Skin epidermis (tissue), 12 donors: ENCODE data around the gene CYP4V2.

ENCODE experiments used
- H3K27ac ChIP-seq, 21 experiments: fragments of 200-600 bp; sonication (generic) in 11 of 21; one replicate each; pipeline ENCODE4 v1.5.0; 2020; ENCODE audit warnings: mild to moderate bottlenecking in 3 of 21, inconsistent platforms in 2 of 21, moderate library complexity in 2 of 21
- H3K4me3 ChIP-seq, 7 experiments: fragments of 200-600 bp; sonication (generic) in 2 of 7; one replicate each; pipeline ENCODE4 v1.5.0; 2020; ENCODE audit warnings: inconsistent platforms in 2 of 7, mild to moderate bottlenecking in 2 of 7, moderate library complexity in 1 of 7

CYP4V2 gene

DNA sequence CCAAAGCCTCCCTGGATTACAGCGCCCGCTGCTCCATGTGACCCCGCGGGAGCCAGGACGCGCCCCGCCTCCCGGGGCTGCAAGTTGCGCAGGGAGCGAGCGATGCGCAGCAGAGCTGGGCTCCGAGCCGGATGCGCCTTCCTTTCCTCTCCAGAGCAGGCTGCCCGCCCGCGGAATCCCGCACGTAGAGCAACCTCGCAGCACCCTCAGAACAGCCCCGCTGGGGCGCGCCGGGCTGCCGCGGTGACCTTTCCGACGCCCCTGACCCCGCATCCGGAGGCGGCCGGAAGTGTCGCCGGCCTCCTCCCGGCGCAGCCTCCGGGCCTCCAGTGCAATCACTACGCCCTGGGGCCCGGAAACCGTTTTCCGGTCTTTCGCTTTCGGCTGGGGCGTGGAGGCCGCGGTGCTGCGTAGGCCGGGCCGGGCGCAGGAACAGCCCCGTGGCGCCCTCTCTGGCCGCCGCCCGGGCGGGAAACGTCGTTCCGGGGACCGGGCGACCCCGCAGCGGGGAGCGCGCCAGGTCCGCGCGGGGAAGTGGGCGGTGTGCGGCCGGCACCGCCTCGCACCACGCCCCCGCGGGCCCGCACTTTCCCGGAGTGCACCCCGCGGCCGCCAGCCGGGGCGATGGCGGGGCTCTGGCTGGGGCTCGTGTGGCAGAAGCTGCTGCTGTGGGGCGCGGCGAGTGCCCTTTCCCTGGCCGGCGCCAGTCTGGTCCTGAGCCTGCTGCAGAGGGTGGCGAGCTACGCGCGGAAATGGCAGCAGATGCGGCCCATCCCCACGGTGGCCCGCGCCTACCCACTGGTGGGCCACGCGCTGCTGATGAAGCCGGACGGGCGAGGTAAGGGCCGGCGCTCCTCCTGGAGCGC is at the start of gene CYP4V2:
CYP4V2 (plus strand) TSS at position 368 of the 866 bp plus-strand sequence; CDS start at position 625, 257 bp downstream.
- Histone ChIP-seq H3K27ac (peak within 1 kb of the TSS; percentile 71 to 95 (median 91)), H3K4me3 (peak within 1 kb of the TSS; percentile 69 to 92 (median 80))

- peak overlapping the region; percentile 8 to 56 (median 36) for H3K4me3 ChIP-seq
- peak overlapping the region in 8 of 21 experiments; percentile 42 to 83 (median 72) for H3K27ac ChIP-seq
Measured at GRCh38 chr4:186144198-186144945, 47.0 kb upstream of the CYP4V2 start.

DNA sequence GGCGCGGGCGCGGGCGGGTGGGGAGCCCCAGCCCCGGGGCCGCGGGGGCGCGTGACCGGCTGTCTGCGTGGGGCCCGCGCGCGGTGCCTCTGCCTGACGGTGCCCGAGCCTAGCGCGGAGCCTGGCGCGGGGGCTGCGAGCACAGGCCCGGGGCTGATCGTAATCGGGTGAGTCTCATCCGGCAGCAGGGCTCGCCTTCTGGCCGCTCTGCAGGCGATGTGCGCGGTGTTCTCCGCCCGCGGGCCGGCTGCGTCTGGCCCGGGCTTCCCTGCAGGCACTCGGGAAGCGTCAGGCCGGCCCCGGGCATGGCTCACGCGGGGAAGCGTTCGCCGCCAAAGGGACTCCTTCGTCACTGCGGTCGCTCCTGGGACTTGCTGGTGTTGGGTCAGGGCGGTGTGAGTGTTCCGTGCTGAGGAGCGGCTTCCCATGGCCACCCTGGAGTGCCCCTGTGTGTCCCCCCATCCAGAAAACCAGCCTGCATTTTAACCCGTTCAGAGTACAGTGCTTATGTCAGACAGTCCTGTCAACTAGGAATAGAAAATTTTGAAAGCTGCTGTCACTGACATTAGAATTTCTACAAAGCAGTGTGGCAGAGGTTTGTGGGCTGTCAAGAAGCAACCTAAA is 46.3 kb upstream of the CYP4V2 start:
- Histone ChIP-seq H3K27ac (peak overlapping the region in 15 of 21 experiments; percentile 10 to 81 (median 66)), H3K4me3 (peak overlapping the region in 6 of 7 experiments; percentile 20 to 56 (median 37))

DNA sequence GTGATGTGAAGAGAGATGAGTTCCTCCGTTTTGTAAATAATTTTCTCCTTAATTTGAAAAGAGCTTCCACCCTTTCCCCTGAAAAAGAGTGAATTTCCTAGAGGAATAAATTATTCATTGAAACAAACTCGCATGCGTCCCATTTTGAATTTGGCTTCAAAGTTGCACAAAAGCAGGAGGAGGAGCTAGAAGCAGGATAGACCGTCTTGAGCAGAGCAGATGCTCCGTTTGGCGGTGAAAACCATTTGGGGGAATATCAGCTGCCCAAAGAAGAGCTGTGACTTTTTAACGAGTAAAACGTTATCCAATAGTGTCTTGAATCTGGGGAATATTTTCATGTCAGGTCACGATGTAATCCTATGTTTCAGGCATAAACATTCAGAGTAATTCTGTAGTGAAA is 44.9 kb upstream of the CYP4V2 start:
- no peak overlapping the region for H3K4me3 ChIP-seq
- no peak overlapping the region for H3K27ac ChIP-seq

DNA sequence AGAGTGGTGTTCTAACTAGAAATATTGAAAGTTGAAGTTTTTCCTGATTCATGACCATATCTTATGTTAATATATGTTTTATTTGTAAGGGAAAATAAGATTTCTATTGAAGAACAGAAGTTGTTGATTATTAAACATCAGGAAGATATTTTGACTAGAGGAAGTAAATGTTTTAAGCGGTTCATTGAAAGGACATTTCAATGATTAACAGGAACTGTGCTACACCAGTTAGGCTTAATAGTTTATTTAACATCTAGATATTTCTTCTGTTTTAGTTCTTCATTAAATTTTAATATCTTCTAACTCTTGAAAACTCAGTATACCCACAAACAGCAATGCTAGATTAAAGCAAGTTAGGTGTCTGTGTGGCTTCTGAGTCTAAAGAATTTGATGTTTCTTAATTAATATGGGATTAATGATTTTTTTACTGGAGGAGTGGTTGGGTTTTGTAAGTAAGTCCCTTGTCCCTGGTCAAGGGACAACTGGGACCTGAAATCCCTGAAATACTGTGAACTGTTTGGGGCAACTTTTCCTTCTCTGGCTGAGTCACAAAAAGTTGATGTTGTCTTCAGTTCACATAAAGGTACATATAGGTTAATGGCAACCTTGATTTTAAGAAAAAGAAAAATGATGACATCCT is 42.9 kb upstream of the CYP4V2 start:
- Histone ChIP-seq H3K27ac (no peak overlapping the region), H3K4me3 (no peak overlapping the region)

DNA sequence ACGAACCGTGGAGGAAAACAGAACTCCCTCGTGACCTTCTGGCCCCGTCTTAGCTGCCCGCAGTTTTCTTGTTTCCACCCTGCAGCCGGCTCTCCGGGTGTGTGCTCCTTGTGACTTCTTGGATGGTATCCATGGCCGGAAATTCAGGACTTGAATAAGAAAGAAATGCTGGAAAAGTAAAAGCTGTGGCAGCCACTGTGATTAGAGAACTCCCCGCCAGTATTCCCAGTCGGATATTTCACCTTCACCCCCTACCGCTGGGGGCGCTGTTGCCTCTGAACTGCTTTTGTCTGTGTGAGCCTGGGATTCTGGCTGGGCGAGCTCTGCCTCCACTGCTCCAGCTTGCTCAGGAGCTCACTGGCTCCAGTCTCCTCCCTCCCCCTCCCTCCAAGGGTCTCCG is 41.5 kb upstream of the CYP4V2 start:
- Histone ChIP-seq H3K27ac (peak overlapping the region in 2 of 21 experiments; percentile 9 to 66), H3K4me3 (peak overlapping the region in 1 of 7 experiments; percentile 8)

- H3K27ac ChIP-seq, result no peak overlapping the region
Measured at GRCh38 chr4:186150926-186151325, 40.4 kb upstream of the CYP4V2 start.

DNA sequence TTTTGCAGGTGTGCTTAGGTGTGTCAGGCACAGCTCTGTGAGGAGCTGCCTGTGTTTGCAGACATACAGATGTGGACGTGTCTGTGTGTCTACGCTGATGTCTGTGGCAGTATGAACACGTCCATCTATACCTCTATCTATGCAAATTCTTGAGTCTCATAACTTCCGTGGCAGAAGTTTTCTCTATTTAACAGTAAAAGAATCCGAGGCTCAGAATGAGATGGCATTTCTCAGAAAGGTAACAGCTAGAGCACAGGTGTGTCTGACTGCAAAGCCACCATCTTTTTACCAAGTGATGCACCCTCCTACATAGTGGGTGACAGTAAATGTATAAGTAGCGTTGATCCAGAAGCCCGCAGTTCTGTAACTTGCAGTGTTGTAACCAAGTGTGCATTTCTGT is 39.9 kb upstream of the CYP4V2 start:
- H3K27ac ChIP-seq, result no peak overlapping the region
- H3K4me3 ChIP-seq, result no peak overlapping the region

More at GRCh38 chr4:186150926-186151325, 40.4 kb upstream of the CYP4V2 start:
- H3K4me3 ChIP-seq, result no peak overlapping the region

DNA sequence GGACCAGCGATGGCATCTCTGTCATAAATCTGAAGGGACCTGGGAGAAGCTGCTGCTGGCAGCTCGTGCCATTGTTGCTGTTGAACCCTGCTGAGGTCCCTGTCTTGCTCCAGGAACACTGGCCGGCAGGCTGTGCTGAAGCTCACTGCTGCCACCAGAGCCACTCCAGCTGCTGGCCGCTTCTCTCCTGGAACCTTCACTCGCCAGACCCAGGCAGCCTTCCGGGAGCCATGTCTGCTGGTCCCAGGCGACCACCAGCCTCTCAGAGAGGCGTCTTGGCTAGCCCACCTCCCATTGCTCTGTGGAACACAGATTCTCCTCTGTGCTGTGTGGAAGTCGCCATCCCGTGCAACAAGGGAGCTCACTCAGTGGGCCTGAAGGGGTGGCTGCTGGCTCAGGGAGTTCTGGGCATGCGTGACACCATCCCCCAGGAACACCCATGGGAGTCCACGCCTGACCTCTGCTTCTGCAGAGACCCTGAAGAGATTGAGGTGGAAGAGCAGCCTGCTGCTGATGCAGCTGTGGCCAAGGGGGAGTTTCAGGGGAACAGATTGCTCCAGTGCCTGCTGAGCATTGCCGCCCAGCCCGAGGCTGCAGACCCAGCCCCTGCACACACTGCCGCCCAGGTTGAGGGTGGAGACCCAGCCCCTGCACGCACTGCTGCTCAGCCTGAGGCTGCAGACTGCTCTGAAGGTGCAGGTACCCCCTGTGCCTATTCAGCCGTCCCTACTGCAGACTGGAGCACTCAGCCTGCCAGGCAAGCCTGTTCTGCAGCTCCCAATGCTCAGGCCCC is 33.1 kb upstream of the CYP4V2 start:
- Histone ChIP-seq H3K27ac (no peak overlapping the region), H3K4me3 (no peak overlapping the region)

GRCh38 chr4:186158966-186159365 is 32.4 kb upstream of the CYP4V2 start:
- H3K27ac ChIP-seq, result no peak overlapping the region
- no peak overlapping the region for H3K4me3 ChIP-seq

DNA sequence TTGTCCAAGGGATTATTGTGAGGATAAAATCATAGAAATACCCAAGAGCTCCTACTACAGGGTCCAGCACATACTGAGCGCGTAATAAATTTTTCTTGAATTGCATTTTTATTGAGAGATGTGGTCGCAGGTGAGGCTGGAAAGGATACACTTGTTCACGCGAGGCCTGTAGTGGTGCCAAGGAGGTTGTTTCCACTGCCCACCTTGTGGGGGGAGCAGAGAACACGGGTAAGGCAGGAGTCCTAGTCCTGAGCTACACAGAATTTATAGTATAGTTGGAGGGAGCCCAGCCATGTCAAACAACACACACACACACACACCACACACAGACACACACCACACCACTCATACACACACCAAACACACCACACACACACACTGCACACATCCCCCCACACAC is 31.8 kb upstream of the CYP4V2 start:
- H3K27ac ChIP-seq, result no peak overlapping the region

DNA sequence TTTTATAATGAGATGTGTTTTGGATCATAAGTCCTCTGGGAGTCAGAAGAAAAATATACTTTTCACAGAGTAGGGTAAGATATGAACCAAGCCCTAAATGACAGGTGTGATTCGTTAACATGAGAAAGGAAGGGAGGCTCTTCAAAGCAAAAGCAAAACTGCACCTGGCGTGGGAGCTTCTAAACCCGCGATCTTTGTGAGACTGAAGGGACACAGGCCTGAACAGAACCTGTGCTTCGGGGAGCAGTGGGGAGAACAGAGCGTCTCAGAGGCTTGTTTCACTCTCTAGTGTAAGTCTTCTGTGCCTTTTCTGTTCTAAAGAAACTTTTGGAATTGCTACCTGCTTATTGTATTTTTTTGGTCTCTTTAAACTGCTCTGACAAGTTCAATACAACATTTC is 30.2 kb upstream of the CYP4V2 start:
- H3K27ac ChIP-seq, result no peak overlapping the region
- H3K4me3 ChIP-seq, result no peak overlapping the region

More for the DNA sequence above, 31.8 kb upstream of the CYP4V2 start:
- no peak overlapping the region for H3K4me3 ChIP-seq

GRCh38 chr4:186166852-186167512 is 24.4 kb upstream of the CYP4V2 start:
- H3K27ac ChIP-seq, result no peak overlapping the region
- no peak overlapping the region for H3K4me3 ChIP-seq

- Histone ChIP-seq H3K4me3 (no peak overlapping the region), H3K27ac (no peak overlapping the region)
Measured at GRCh38 chr4:186167605-186168004, 23.8 kb upstream of the CYP4V2 start.

DNA sequence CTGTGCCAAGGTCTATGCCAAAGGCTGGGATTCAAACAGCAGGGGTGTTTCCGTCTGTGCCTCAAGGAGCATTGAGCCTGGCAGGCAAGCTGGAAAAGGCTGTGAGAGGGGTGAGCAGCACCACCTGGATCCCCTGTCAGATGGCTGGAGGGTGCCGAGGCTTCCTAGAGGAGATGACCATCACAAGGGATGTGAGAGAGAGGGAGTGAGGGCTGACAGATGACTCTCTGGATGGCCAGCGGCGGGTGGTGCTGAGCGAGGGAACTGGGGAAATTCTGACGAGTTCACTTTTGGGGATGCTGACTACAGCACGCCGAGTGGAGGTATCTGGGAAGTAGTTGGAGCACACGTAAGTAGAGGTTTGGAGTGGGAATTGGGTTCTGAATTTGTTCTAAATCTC is 22.6 kb upstream of the CYP4V2 start:
- no peak overlapping the region for H3K4me3 ChIP-seq
- no peak overlapping the region for H3K27ac ChIP-seq

DNA sequence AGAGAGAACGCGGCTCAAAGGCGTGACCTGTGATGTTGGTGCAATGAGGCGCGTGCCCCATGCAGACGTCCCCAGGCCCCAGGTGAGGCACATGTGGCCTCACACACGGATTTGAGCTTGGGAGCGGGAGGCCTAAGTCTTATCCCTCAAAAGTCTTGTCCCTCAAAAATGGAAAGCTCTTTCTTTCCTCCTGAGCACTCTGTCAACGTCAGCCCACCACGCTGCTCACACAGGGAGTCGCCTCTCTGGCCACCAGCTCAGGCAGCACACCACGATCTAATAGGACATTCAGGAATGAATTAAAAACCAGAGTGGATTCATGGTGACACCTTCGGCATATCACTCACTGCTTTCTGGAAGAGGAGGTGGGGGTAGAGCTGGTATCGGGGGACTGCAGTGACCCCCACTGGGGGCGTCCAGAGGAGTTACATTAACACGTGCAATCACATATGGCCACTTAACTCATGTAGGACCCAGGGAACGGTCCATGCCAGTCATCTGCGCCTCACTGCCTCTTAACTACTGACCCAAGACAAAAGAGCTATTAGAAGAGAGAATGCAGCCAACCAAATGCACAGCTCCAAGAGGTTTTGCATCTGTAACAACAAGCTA is 21.9 kb upstream of the CYP4V2 start:
- Histone ChIP-seq H3K4me3 (no peak overlapping the region), H3K27ac (no peak overlapping the region)

- Histone ChIP-seq H3K4me3 (no peak overlapping the region), H3K27ac (no peak overlapping the region)
Measured at GRCh38 chr4:186169945-186170802, 21.2 kb upstream of the CYP4V2 start.
